Right lobe of liver (tissue), 6 donors: Measurements from ENCODE around the gene GRID1. TPM values are rescaled to one million over a fixed set of nuclear protein-coding genes. Genes with fewer than 3 reads are reported as not detected.

Experiments
- ATAC-seq, 4 donors: fragments of 200-7000 bp; cut with Tn5 transposase; one replicate each; pipeline ENCODE4 v1.9.1; 2020; ENCODE audit warnings: mild to moderate bottlenecking in 4 of 4, moderate library complexity in 4 of 4
- DNase-seq, 3 donors: peaks; one replicate each; pipeline ENCODE4 v3.0.0-alpha.2; 2020
- H3K27ac ChIP-seq, 3 donors: fragments of 200-600 bp; one replicate each; pipeline ENCODE4 v1.8.0; 2022
- H3K27me3 ChIP-seq, 2 donors: fragments of 200-600 bp; one replicate each; pipeline ENCODE4 v1.8.0; 2022
- H3K36me3 ChIP-seq, 4 donors: fragments of 200-600 bp; sonication (generic) in 1 of 4; one replicate each; pipeline versions ENCODE4 v1.5.1 to v1.8.0; 2017 to 2022; ENCODE audit warnings: control low read depth in 1 of 4
- H3K4me1 ChIP-seq, 4 donors: fragments of 200-600 bp; sonication (generic) in 1 of 4; one replicate each; pipeline versions ENCODE4 v1.5.1 to v1.8.0; 2017 to 2022; ENCODE audit warnings: control low read depth in 1 of 4
- H3K4me3 ChIP-seq, 3 donors: fragments of 200-600 bp; one replicate each; pipeline ENCODE4 v1.8.0; 2022
- H3K9me3 ChIP-seq, 4 donors: fragments of 200-600 bp; sonication (generic) in 1 of 4; one replicate each; pipeline versions ENCODE4 v1.5.1 to v1.8.0; 2017 to 2022; ENCODE audit warnings: control low read depth in 1 of 4
- CTCF ChIP-seq, 4 donors: fragments of 200-600 bp in 3 of 4; fragments of 450-650 bp in 1 of 4; IDR thresholded peaks; one replicate each; pipeline versions ENCODE4 v1.5.1 to v1.8.0; 2016 to 2022; ENCODE audit warnings: antibody characterized with exemption in 4 of 4, mild to moderate bottlenecking in 2 of 4
- POLR2A ChIP-seq: fragments of 450-650 bp; IDR thresholded peaks from one replicate; pipeline ENCODE4 v1.6.1; 2017; ENCODE audit warnings: antibody characterized with exemption, mild to moderate bottlenecking
- WGBS: methylation state at CpG from one replicate; pipeline ENCODE4 v1.1.6; 2018; ENCODE audit warnings: low coverage, low lambda C conversion rate; ENCODE audit not compliant: insufficient coverage; ENCODE audit errors: missing lambda C conversion rate; 5-methylcytosine and 5-hydroxymethylcytosine counted together
- intact Hi-C, 2 donors: fragments of 100-400 bp; cut with DNase I; formaldehyde crosslinking; loops; one replicate each; pipeline versions ENCODE4 v1.11.2 to v1.14.1; 2022
- total RNA-seq, 6 experiments: library from RNA; depleted of rRNA in 2 of 6; stranded (reverse); fragments of >200 nt in 2 of 6; fragmentation: NEBNext Ultra II Directional in 3 of 6; extraction: Animal tissue kit (Norgen Biotek cat#: 25700) in 3 of 6; gene quantifications; one replicate each; pipeline versions ENCODE4 v1.1.0 to v1.2.4, GENCODE V29; 2016 to 2023
- donor health status: DM: no; HTN: yes; CAD: no.
- donor health status: DM: no; HTN: no; CAD: no.
- donor health status: DM: no; HTN: no; CAD: no.
- donor health status: DM: no; HTN: yes; CAD: no.
- donor health status: DM: no; HTN: yes; CAD: no.

GRID1 gene
- total RNA-seq, 6 experiments from 2014 or later, result 0.05 to 1.9 (median 0.81) TPM

- no peak for ATAC-seq
- whole genome bisulfite sequencing, result no CpG with 5 or more reads among the region's 4 CpGs
- no peak overlapping the region for H3K27ac ChIP-seq
These were observed 261.4 kb downstream of the GRID1 start for GRCh38 chr10:86105181-86105580.

GRCh38 chr10:86104611-86105145 is 261.9 kb downstream of the GRID1 start:
- ATAC-seq (no peak), DNase-seq (no peak)
- H3K27ac ChIP-seq, result no peak overlapping the region
- H3K36me3 ChIP-seq, result no peaks in the 10 kb centered on the region
- no peak overlapping the region for H3K4me3 ChIP-seq
- no peaks in the 10 kb centered on the region for H3K27me3 ChIP-seq
- no peaks in the 10 kb centered on the region for H3K9me3 ChIP-seq
- intact Hi-C loops, result loop anchor here (10.0 kb wide), 1 partner anchor 270 kb away; no protein-coding TSS in a partner anchor
- H3K4me1 ChIP-seq, result no peaks in the 10 kb centered on the region
- TF ChIP-seq POLR2A (no peak), CTCF (IDR thresholded peaks at IDR 0.05) (no peak)
- WGBS, result 89% methylated on average over 5 of the region's 7 CpGs

More at GRCh38 chr10:86105181-86105580, 261.4 kb downstream of the GRID1 start:
- no peaks in the 10 kb centered on the region for H3K36me3 ChIP-seq
- no peaks in the 10 kb centered on the region for H3K27me3 ChIP-seq
- intact Hi-C loops, result loop anchor here (10.0 kb wide), 1 partner anchor 270 kb away; no protein-coding TSS in a partner anchor
- no peak for TF ChIP-seq CTCF (IDR thresholded peaks at IDR 0.05)
- H3K9me3 ChIP-seq, result no peaks in the 10 kb centered on the region
- no peaks in the 10 kb centered on the region for H3K4me1 ChIP-seq
- no peak for DNase-seq
- H3K4me3 ChIP-seq, result no peak overlapping the region

- TF ChIP-seq POLR2A (no peak), CTCF (IDR thresholded peaks at IDR 0.05) (no peak)
- WGBS, result 80% methylated on average over 1 of the region's 5 CpGs
- intact Hi-C loops, result loop anchor here (10.0 kb wide), 1 partner anchor 271 kb away; no protein-coding TSS in a partner anchor
- no peaks in the 10 kb centered on the region for H3K9me3 ChIP-seq
- ATAC-seq (no peak), DNase-seq (no peak)
- no peak overlapping the region for H3K4me3 ChIP-seq
- H3K27ac ChIP-seq, result no peak overlapping the region
- no peaks in the 10 kb centered on the region for H3K27me3 ChIP-seq
- no peaks in the 10 kb centered on the region for H3K4me1 ChIP-seq
- no peaks in the 10 kb centered on the region for H3K36me3 ChIP-seq
These were observed 262.4 kb downstream of the GRID1 start for GRCh38 chr10:86104156-86104555.

- intact Hi-C loops, result loop anchor here (10.0 kb wide), 1 partner anchor 271 kb away; no protein-coding TSS in a partner anchor
- Histone ChIP-seq H3K27ac (no peak overlapping the region), H3K4me3 (no peak overlapping the region), H3K9me3 (no peaks in the 10 kb centered on the region), H3K36me3 (no peaks in the 10 kb centered on the region), H3K4me1 (no peaks in the 10 kb centered on the region), H3K27me3 (no peaks in the 10 kb centered on the region)
- TF ChIP-seq POLR2A (no peak), CTCF (IDR thresholded peaks at IDR 0.05) (no peak)
- no peak for ATAC-seq
- WGBS, result no CpG with 5 or more reads among the region's 8 CpGs
- DNase-seq, result no peak
These were observed 263.0 kb downstream of the GRID1 start for GRCh38 chr10:86103391-86104101.
